Activated CD4-positive, alpha-beta memory T cell treated with anti-CD3 and anti-CD28 coated beads for 36 hours (primary cell): ENCODE results near the gene ARHGEF33. TPM values are rescaled to one million over a fixed set of nuclear protein-coding genes. Genes with fewer than 3 reads are reported as not detected.
"Not testable (repeated sequence)": the region's sequence is repeated elsewhere in the genome, so short reads cannot be mapped to it uniquely, and the experiment has no call there.

Experiments used
- CTCF ChIA-PET: fragments of 350-600 bp; sonication (Branson Sonifier 250); formaldehyde crosslinking; loops from one replicate; lab custom pipeline; 2021; ENCODE audit warnings: antibody characterized with exemption, inconsistent platforms; lab: Charles Lee
- POLR2A ChIA-PET: fragments of 350-600 bp; sonication (Branson Sonifier 250); formaldehyde crosslinking; loops from one replicate; lab custom pipeline; 2021; ENCODE audit warnings: antibody characterized with exemption; lab: Charles Lee
- DNase-seq: peaks from one replicate; pipeline ENCODE4 v3.0.0-alpha.2; 2020
- H3K27ac Mint-ChIP-seq: one replicate; pipeline ENCODE4 v1.8.0; 2021; ENCODE audit warnings: mixed read lengths
- H3K27me3 Mint-ChIP-seq: one replicate; pipeline ENCODE4 v1.8.0; 2021; ENCODE audit warnings: mixed read lengths
- H3K36me3 Mint-ChIP-seq: one replicate; pipeline ENCODE4 v1.8.0; 2021; ENCODE audit warnings: mixed read lengths
- H3K4me1 Mint-ChIP-seq: one replicate; pipeline ENCODE4 v1.8.0; 2021; ENCODE audit warnings: low read depth, mixed read lengths
- H3K4me3 Mint-ChIP-seq: one replicate; pipeline ENCODE4 v1.8.0; 2021; ENCODE audit warnings: mild to moderate bottlenecking, mixed read lengths
- H3K9me3 Mint-ChIP-seq: one replicate; pipeline ENCODE4 v1.8.0; 2021; ENCODE audit warnings: mixed read lengths
- intact Hi-C: fragments of 100-400 bp; cut with micrococcal nuclease; formaldehyde crosslinking; loops from one replicate; pipeline ENCODE4 v1.15.1; 2023
- total RNA-seq, 2 experiments: library from RNA; stranded (reverse); gene quantifications; one replicate each; pipeline ENCODE4 v1.2.3, GENCODE V29; 2021

ARHGEF33 gene
- total RNA-seq, 2 experiments from 2014 or later = 0.34 to 0.38 TPM

DNA sequence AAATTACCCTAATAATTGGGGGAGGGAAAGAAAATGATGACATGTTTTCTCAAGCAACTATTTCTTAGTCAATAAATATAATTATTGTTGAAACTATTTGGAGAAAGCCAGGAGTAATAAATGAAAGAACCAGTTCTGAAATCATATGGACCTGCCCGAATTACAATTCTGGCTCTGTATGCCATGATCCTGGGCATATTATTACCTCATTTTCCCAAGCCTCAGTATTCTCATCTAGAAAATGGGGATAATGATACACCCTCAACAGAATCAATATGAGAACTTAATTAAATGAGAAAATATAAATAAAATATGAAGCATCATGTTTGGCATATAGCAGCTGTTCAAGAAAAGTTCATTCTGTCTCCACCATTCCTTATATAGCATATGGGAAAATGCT, 22.9 kb downstream of the ARHGEF33 start:
- no peak overlapping the region for H3K4me3 Mint-ChIP-seq
- intact Hi-C loops = no loop called here
- no peak for DNase-seq
- no peaks in the 10 kb centered on the region for H3K36me3 Mint-ChIP-seq
- peaks cover 14% of the 10 kb centered on the region for H3K4me1 Mint-ChIP-seq
- H3K27ac Mint-ChIP-seq = no peak overlapping the region
- ChIA-PET CTCF (no interaction called here), POLR2A (interaction anchor here (0.7 to 1.1 kb wide), 2 partner anchors 66 to 88 kb away, joined by 3 to 4 read pairs; no protein-coding TSS in a partner anchor)
- H3K27me3 Mint-ChIP-seq = no peaks in the 10 kb centered on the region
- no peaks in the 10 kb centered on the region for H3K9me3 Mint-ChIP-seq

- Mint-ChIP-seq H3K9me3 (no peaks in the 10 kb centered on the region), H3K27me3 (peaks cover 1% of the 10 kb centered on the region), H3K4me1 (no peaks in the 10 kb centered on the region), H3K4me3 (no peak overlapping the region), H3K27ac (no peak overlapping the region), H3K36me3 (no peaks in the 10 kb centered on the region)
- DNase-seq = no peak
- ChIA-PET POLR2A (no interaction called here), CTCF (interaction anchor here (1.0 kb wide), 1 partner anchor 25 kb away, joined by 4 read pairs; no protein-coding TSS in a partner anchor)
- intact Hi-C loops = no loop called here
Observed at GRCh38 chr2:38922389-38922788, 32.7 kb downstream of the ARHGEF33 start.

DNA sequence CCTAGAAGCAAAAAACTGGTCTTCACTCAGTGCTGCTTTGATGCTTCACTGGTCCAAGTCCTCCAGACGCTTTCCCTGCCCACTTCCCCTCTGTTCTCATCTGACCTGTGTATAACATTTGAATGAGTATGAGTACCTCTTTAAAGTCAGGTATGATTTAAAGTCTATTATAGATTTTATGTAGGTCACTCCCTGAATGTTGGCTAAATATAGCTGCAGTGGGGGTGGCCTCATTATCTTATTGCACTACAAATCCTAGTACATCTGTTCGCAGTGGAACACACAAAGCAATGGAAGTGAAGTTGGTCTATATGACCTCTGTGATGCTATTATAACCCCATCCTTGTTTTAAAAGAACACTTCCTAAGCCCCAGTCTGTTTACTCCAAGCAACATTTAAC, 33.2 kb downstream of the ARHGEF33 start:
- ChIA-PET POLR2A (no interaction called here), CTCF (interaction anchor here (1.0 kb wide), 1 partner anchor 25 kb away, joined by 4 read pairs; no protein-coding TSS in a partner anchor)
- peaks cover 1% of the 10 kb centered on the region for H3K27me3 Mint-ChIP-seq

DNA sequence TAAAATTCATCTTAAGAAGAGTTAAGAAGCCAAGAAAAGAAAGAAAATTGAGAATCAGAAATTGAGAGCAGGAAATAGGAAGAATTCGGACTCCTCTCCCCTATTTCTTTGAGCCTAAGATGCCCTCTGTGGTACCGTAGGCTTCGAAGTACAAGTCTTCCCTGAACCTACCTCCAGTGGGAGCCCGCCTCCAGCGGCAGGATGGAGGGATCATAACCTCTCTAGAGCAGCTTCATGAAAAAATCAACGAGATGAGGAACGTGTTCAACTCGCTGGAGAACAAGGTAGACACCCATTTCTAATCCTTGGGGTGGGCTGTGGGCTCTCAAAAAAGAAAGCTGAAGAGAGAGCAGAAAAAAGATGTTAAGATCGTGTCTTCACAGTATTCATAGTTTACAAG, 36.3 kb downstream of the ARHGEF33 start:
- no peak for DNase-seq
- no peak overlapping the region for H3K27ac Mint-ChIP-seq
- POLR2A ChIA-PET = no interaction called here
- no peaks in the 10 kb centered on the region for H3K9me3 Mint-ChIP-seq
- no peak overlapping the region for H3K4me3 Mint-ChIP-seq
- CTCF ChIA-PET = interaction anchor here (0.8 kb wide), 1 partner anchor 133 kb away, joined by 3 read pairs; no protein-coding TSS in a partner anchor
- intact Hi-C loops = no loop called here
- H3K36me3 Mint-ChIP-seq = no peaks in the 10 kb centered on the region
- H3K27me3 Mint-ChIP-seq = peaks cover 1% of the 10 kb centered on the region
- H3K4me1 Mint-ChIP-seq = no peaks in the 10 kb centered on the region

More for the DNA sequence above, 33.2 kb downstream of the ARHGEF33 start:
- intact Hi-C loops = no loop called here
- Mint-ChIP-seq H3K4me3 (no peak overlapping the region), H3K9me3 (no peaks in the 10 kb centered on the region), H3K4me1 (no peaks in the 10 kb centered on the region), H3K36me3 (no peaks in the 10 kb centered on the region), H3K27ac (no peak overlapping the region)
- no peak for DNase-seq

GRCh38 chr2:38930600-38930999, 40.9 kb downstream of the ARHGEF33 start:
- CTCF ChIA-PET = no interaction called here
- no peak overlapping the region for H3K4me3 Mint-ChIP-seq
- no peaks in the 10 kb centered on the region for H3K36me3 Mint-ChIP-seq
- POLR2A ChIA-PET = no interaction called here
- DNase-seq = no peak
- intact Hi-C loops = no loop called here
- H3K27me3 Mint-ChIP-seq = peaks cover 1% of the 10 kb centered on the region
- no peaks in the 10 kb centered on the region for H3K9me3 Mint-ChIP-seq
- H3K27ac Mint-ChIP-seq = no peak overlapping the region
- peaks cover 1% of the 10 kb centered on the region for H3K4me1 Mint-ChIP-seq

- Mint-ChIP-seq H3K27me3 (no peaks in the 10 kb centered on the region), H3K9me3 (no peaks in the 10 kb centered on the region), H3K27ac (no peak overlapping the region), H3K4me3 (no peak overlapping the region), H3K36me3 (no peaks in the 10 kb centered on the region), H3K4me1 (peaks cover 3% of the 10 kb centered on the region)
- intact Hi-C loops = no loop called here
- ChIA-PET POLR2A (no interaction called here), CTCF (interaction anchor here (2.2 kb wide), 1 partner anchor 15 kb away, joined by 6 read pairs; no protein-coding TSS in a partner anchor)
- DNase-seq = no peak
Observed at GRCh38 chr2:38932586-38932985, 42.9 kb downstream of the ARHGEF33 start.

- no peak for DNase-seq
- POLR2A ChIA-PET = no interaction called here
- H3K4me1 Mint-ChIP-seq = peaks cover 3% of the 10 kb centered on the region
Observed at GRCh38 chr2:38933653-38934052, 44.0 kb downstream of the ARHGEF33 start.

GRCh38 chr2:38934742-38935141, 45.1 kb downstream of the ARHGEF33 start:
- CTCF ChIA-PET = interaction anchor here (2.2 kb wide), 1 partner anchor 13 kb away, joined by 14 read pairs; no protein-coding TSS in a partner anchor
- no peaks in the 10 kb centered on the region for H3K36me3 Mint-ChIP-seq

More at GRCh38 chr2:38933653-38934052, 44.0 kb downstream of the ARHGEF33 start:
- CTCF ChIA-PET = interaction anchor here (2.2 kb wide), 1 partner anchor 14 kb away, joined by 6 read pairs; no protein-coding TSS in a partner anchor
- H3K9me3 Mint-ChIP-seq = no peaks in the 10 kb centered on the region
- no peak overlapping the region for H3K4me3 Mint-ChIP-seq
- H3K27me3 Mint-ChIP-seq = no peaks in the 10 kb centered on the region
- intact Hi-C loops = no loop called here
- H3K27ac Mint-ChIP-seq = no peak overlapping the region
- H3K36me3 Mint-ChIP-seq = no peaks in the 10 kb centered on the region

DNA sequence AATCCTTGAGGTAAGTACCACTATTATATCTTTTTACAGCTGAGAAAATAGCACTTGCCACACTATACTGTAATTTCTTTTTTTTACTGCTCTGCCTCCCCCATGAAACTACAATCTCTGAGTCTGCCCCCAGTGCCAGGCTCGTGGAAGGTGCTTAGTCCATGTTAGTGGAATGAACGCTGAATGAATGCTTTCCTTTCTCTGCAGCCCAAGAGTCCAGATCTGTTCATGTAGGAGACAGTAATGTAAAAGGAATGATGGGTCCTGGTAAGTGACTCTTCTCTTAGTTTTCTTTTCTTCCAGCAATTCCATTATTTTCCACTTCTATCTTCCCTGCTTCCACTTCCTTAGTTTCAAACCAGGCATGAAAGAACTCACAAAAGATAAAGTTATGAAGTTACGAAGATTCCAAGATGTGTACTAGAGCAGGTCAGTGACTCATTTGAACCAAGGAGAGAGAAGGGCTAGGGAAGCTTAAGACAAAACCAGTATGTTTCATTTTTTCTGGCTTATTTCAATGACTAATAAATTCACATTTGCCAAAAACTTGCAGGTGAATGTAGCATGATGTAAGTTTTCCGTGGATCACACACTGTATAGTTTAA, 46.0 kb downstream of the ARHGEF33 start:
- H3K4me3 Mint-ChIP-seq = no peak overlapping the region
- ChIA-PET POLR2A (interaction anchor here (0.6 kb wide), 1 partner anchor 24 kb away, joined by 3 read pairs; no protein-coding TSS in a partner anchor), CTCF (interaction anchor here (0.9 to 2.2 kb wide), 3 partner anchors 12 to 309 kb away, joined by 3 to 14 read pairs (median 3); no protein-coding TSS in a partner anchor)
- no peaks in the 10 kb centered on the region for H3K36me3 Mint-ChIP-seq
- intact Hi-C loops = no loop called here
- no peaks in the 10 kb centered on the region for H3K9me3 Mint-ChIP-seq
- peaks cover 3% of the 10 kb centered on the region for H3K4me1 Mint-ChIP-seq
- no peak overlapping the region for H3K27ac Mint-ChIP-seq
- DNase-seq = no peak
- H3K27me3 Mint-ChIP-seq = no peaks in the 10 kb centered on the region

More at GRCh38 chr2:38934742-38935141, 45.1 kb downstream of the ARHGEF33 start:
- no peaks in the 10 kb centered on the region for H3K27me3 Mint-ChIP-seq
- peaks cover 3% of the 10 kb centered on the region for H3K4me1 Mint-ChIP-seq
- no peaks in the 10 kb centered on the region for H3K9me3 Mint-ChIP-seq
- intact Hi-C loops = no loop called here
- POLR2A ChIA-PET = no interaction called here
- no peak overlapping the region for H3K4me3 Mint-ChIP-seq
- no peak for DNase-seq
- no peak overlapping the region for H3K27ac Mint-ChIP-seq

DNA sequence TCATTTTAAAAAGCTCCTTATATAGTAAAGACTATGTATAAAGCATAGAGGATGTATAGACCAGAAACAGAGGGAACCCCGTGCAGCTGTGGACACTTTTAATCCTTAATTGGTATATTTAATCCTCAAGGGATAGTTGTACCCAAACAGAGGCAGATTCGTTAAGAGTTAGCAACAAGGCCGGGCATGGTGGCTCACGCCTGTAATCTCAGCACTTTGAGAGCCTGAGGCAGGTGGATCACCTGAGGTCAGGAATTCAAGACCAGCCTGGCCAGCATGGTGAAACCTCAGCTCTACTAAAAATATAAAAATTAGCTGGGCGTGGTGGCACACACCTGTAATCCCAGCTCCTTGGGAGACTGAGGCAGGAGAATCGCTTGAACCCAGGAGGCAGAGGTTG, 46.8 kb downstream of the ARHGEF33 start:
- H3K4me1 Mint-ChIP-seq, intact Hi-C loops, H3K4me3 Mint-ChIP-seq, DNase-seq, H3K27me3 Mint-ChIP-seq, H3K9me3 Mint-ChIP-seq, H3K36me3 Mint-ChIP-seq, H3K27ac Mint-ChIP-seq: not testable (repeated sequence)
- ChIA-PET POLR2A (interaction anchor here (0.6 kb wide), 1 partner anchor 23 kb away, joined by 3 read pairs; no protein-coding TSS in a partner anchor), CTCF (interaction anchor here (0.9 to 2.2 kb wide), 3 partner anchors 11 to 308 kb away, joined by 3 to 14 read pairs (median 3); no protein-coding TSS in a partner anchor)

DNA sequence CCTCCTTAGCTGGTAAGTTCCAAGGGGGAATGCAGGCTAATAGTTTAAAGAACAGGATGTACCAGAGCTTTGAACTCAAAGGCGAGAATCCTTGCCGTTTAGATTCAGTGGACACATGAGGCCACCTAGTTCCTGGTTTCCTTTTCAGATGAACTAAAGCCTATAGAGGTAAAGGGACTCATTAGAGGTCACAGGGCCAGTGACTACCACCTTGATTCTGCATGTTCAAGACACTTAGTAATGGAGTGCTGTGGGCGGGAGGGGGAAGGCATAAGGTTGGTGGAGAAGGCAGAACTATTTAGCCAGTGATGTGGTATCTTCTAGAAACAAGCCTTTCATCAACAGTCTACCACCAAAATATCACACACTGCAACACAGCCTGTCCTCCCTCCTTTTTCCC, 47.9 kb downstream of the ARHGEF33 start:
- DNase-seq = no peak
- ChIA-PET POLR2A (no interaction called here), CTCF (no interaction called here)
- no peak overlapping the region for H3K27ac Mint-ChIP-seq
- peaks cover 3% of the 10 kb centered on the region for H3K4me1 Mint-ChIP-seq
- intact Hi-C loops = no loop called here
- no peaks in the 10 kb centered on the region for H3K27me3 Mint-ChIP-seq
- no peaks in the 10 kb centered on the region for H3K9me3 Mint-ChIP-seq
- no peak overlapping the region for H3K4me3 Mint-ChIP-seq
- no peaks in the 10 kb centered on the region for H3K36me3 Mint-ChIP-seq

GRCh38 chr2:38940746-38941145, 51.1 kb downstream of the ARHGEF33 start:
- Mint-ChIP-seq H3K4me3 (no peak overlapping the region), H3K9me3 (no peaks in the 10 kb centered on the region), H3K36me3 (no peaks in the 10 kb centered on the region), H3K27ac (no peak overlapping the region), H3K4me1 (peaks cover under 1% of the 10 kb centered on the region), H3K27me3 (no peaks in the 10 kb centered on the region)
- no peak for DNase-seq
- CTCF ChIA-PET = interaction anchor here (2.7 kb wide), 1 partner anchor 7 kb away, joined by 10 read pairs; no protein-coding TSS in a partner anchor
- POLR2A ChIA-PET = no interaction called here
- intact Hi-C loops = no loop called here
